A673 (cell line): ENCODE measurements around the gene TBKBP1. TPM values are rescaled to one million over a fixed set of nuclear protein-coding genes. Genes with fewer than 3 reads are reported as not detected.

Experiments used
- BruUV-seq: library from RNA; stranded (reverse); fragments of 400-500 nt; replicated peaks from 2 replicates; lab custom pipeline; 2021; lab: Mats Ljungman, UMichigan
- CTCF ChIA-PET: fragments of 300-600 bp; sonication (Branson Sonifier 250); formaldehyde crosslinking; loops from one replicate; lab custom pipeline; 2022; ENCODE audit warnings: antibody characterized with exemption; lab: Charles Lee
- POLR2A ChIA-PET: fragments of 300-600 bp; sonication (Branson Sonifier 250); formaldehyde crosslinking; loops from one replicate; lab custom pipeline; 2022; ENCODE audit warnings: antibody characterized with exemption; ENCODE audit not compliant: low non-redundant PET; lab: Charles Lee
- DNase-seq: peaks from one replicate; pipeline ENCODE4 v3.0.0-alpha.2; 2015; ENCODE audit warnings: low spot score
- H3K27ac ChIP-seq: fragments of 200-600 bp; sonication (generic); 2 replicates; pipeline ENCODE4 v1.5.1; 2016; ENCODE audit warnings: mixed run types, low read depth, mild to moderate bottlenecking, mixed read lengths, antibody characterized with exemption, low read length; ENCODE audit not compliant: poor library complexity, severe bottlenecking
- H3K27me3 ChIP-seq: fragments of 200-600 bp; sonication (generic); replicated peaks from 2 replicates; pipeline ENCODE4 v1.6.1; 2017; ENCODE audit warnings: mixed run types, low read depth, mild to moderate bottlenecking, mixed read lengths, antibody characterized with exemption, low read length; ENCODE audit not compliant: insufficient read depth, poor library complexity
- H3K36me3 ChIP-seq: fragments of 200-600 bp; sonication (generic); 2 replicates; pipeline ENCODE4 v1.6.1; 2016; ENCODE audit warnings: mixed run types, mild to moderate bottlenecking, mixed read lengths, antibody characterized with exemption, low read length; ENCODE audit not compliant: insufficient read depth, poor library complexity, severe bottlenecking
- H3K4me1 ChIP-seq: fragments of 200-600 bp; sonication (generic); 2 replicates; pipeline ENCODE4 v1.6.1; 2017; ENCODE audit warnings: mixed run types, mild to moderate bottlenecking, mixed read lengths, antibody characterized with exemption, low read length; ENCODE audit not compliant: insufficient read depth, poor library complexity, severe bottlenecking
- H3K4me3 ChIP-seq: fragments of 200-600 bp; sonication (generic); 2 replicates; pipeline ENCODE4 v1.5.1; 2016; ENCODE audit warnings: low read depth, mixed run types, mild to moderate bottlenecking, mixed read lengths, low read length; ENCODE audit not compliant: poor library complexity, severe bottlenecking
- H3K9me3 ChIP-seq: fragments of 200-600 bp; sonication (generic); 2 replicates; pipeline ENCODE4 v1.6.1; 2016; ENCODE audit warnings: mixed run types, low read depth, mild to moderate bottlenecking, mixed read lengths, antibody characterized with exemption, low read length; ENCODE audit not compliant: poor library complexity, severe bottlenecking
- EZH2 ChIP-seq: fragments of 200-600 bp; sonication (generic); IDR thresholded peaks from 2 replicates; pipeline ENCODE4 v1.6.1; 2017; ENCODE audit warnings: borderline replicate concordance, low read depth, mild to moderate bottlenecking, mixed read lengths, antibody characterized with exemption, low read length; ENCODE audit not compliant: poor library complexity, severe bottlenecking
- intact Hi-C: fragments of 100-400 bp; cut with micrococcal nuclease; formaldehyde crosslinking; loops from one replicate; pipeline ENCODE4 v1.10.0; 2022; ENCODE audit not compliant: unreplicated experiment
- total RNA-seq: library from RNA; stranded (reverse); gene quantifications from 2 replicates; pipeline ENCODE4 v1.2.3, GENCODE V29; 2021
- TF ChIP-seq, protein P1 (sequence below): fragments of 300-800, 200-600 bp; sonication (generic); conservative IDR thresholded peaks from 2 replicates; pipeline ENCODE4 v1.5.1; 2017; ENCODE audit warnings: low read depth, mild to moderate bottlenecking, antibody characterized with exemption, low read length, moderate library complexity, mixed read lengths

The TBKBP1 gene
- total RNA-seq, 1 experiment from 2014 or later = 21.1 TPM

DNA sequence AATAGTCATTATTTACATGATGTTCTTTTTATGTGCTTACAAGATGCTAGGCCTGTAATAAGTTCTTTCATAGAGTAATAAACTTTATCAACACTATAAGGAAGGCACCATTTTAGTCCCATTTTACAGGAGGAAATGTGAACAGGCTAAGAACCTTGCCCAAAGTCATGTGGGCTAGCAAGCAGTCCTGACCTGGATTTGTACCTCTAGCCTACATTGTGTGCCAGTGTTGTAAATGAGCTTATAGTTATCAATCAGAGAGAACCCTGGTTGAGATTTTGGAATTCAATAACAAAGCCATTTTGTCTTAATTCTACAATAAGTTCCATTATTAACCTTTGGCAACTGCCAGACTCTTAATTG is 6.7 kb upstream of the TBKBP1 start:
- intact Hi-C loops = no loop called here
- ChIA-PET POLR2A (no interaction called here), CTCF (no interaction called here)
- TF ChIP-seq EZH2 = no peak
- TF ChIP-seq, protein P1, sequence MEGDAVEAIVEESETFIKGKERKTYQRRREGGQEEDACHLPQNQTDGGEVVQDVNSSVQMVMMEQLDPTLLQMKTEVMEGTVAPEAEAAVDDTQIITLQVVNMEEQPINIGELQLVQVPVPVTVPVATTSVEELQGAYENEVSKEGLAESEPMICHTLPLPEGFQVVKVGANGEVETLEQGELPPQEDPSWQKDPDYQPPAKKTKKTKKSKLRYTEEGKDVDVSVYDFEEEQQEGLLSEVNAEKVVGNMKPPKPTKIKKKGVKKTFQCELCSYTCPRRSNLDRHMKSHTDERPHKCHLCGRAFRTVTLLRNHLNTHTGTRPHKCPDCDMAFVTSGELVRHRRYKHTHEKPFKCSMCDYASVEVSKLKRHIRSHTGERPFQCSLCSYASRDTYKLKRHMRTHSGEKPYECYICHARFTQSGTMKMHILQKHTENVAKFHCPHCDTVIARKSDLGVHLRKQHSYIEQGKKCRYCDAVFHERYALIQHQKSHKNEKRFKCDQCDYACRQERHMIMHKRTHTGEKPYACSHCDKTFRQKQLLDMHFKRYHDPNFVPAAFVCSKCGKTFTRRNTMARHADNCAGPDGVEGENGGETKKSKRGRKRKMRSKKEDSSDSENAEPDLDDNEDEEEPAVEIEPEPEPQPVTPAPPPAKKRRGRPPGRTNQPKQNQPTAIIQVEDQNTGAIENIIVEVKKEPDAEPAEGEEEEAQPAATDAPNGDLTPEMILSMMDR = no peak
- DNase-seq = no peak
- Histone ChIP-seq H3K4me3 (no peak overlapping the region), H3K9me3 (no peaks in the 10 kb centered on the region), H3K4me1 (no peaks in the 10 kb centered on the region), H3K36me3 (peaks cover 14% of the 10 kb centered on the region), H3K27ac (no peak overlapping the region), H3K27me3 (no peaks in the 10 kb centered on the region)
- BruUV-seq = no TSS peak

- no peaks in the 10 kb centered on the region for H3K9me3 ChIP-seq
- H3K27me3 ChIP-seq = no peaks in the 10 kb centered on the region
- no peak overlapping the region for H3K27ac ChIP-seq
- intact Hi-C loops = no loop called here
- no peaks in the 10 kb centered on the region for H3K4me1 ChIP-seq
- BruUV-seq = no TSS peak
- TF ChIP-seq EZH2 = no peak
- TF ChIP-seq, protein P1 = no peak
- ChIA-PET CTCF (no interaction called here), POLR2A (no interaction called here)
- peaks cover 10% of the 10 kb centered on the region for H3K36me3 ChIP-seq
- DNase-seq = no peak
- no peak overlapping the region for H3K4me3 ChIP-seq
These were observed 6.2 kb upstream of the TBKBP1 start for GRCh38 chr17:47687748-47688147.

DNA sequence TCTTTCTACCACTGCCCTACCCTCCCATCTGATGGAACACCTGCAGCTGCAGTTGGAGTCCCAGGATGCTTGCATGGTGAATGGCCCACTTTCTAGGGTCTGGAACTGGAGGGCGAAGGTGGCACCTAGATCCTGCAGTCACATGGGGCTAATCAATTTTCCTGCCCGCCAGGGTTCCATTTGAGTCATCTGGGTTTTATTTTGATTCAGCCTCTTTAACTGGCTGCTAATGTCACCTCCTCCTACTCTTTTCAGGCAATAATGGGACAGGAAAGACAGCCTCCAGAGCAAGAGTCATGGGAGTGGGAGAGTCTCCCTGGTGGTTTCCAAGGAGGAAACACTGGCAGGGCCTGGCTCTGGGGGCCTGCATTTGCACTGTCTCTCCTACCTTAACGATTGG is 3.8 kb upstream of the TBKBP1 start:
- Histone ChIP-seq H3K4me1 (peaks cover 6% of the 10 kb centered on the region), H3K9me3 (no peaks in the 10 kb centered on the region), H3K27me3 (no peaks in the 10 kb centered on the region), H3K27ac (no peak overlapping the region), H3K4me3 (no peak overlapping the region), H3K36me3 (no peaks in the 10 kb centered on the region)
- BruUV-seq = no TSS peak
- ChIA-PET POLR2A (no interaction called here), CTCF (no interaction called here)
- TF ChIP-seq, protein P1 = no peak
- TF ChIP-seq EZH2 = no peak
- intact Hi-C loops = no loop called here
- DNase-seq = peak; percentile 44
